Glutamatergic neuron (in vitro differentiated cells): ENCODE measurements around the gene ARL14EPL. TPM values are rescaled to one million over a fixed set of nuclear protein-coding genes. Genes with fewer than 3 reads are reported as not detected.

Experiments
- total RNA-seq: library from RNA; stranded (reverse); fragmentation: NEBNext Ultra II Directional; extraction: Animal tissue kit (Norgen Biotek cat#: 25700); gene quantifications from one replicate; pipeline ENCODE4 v1.2.1, GENCODE V29; 2021; ENCODE audit not compliant: unreplicated experiment

ARL14EPL gene
- total RNA-seq, 1 donor from 2014 or later: not detected

Other genes with a start within 250 kb of the ARL14EPL start
- 136 TPM for gene CDO1, start 215.8 kb upstream of the ARL14EPL start, total RNA-seq
- gene ATG12, start 190.9 kb upstream of the ARL14EPL start, total RNA-seq: 67.3 TPM
- gene AP3S1, start 190.5 kb upstream of the ARL14EPL start, total RNA-seq: 131 TPM
- gene LVRN, start 70.0 kb upstream of the ARL14EPL start, total RNA-seq: 0.59 TPM
- 22.9 TPM for gene COMMD10, start 52.6 kb downstream of the ARL14EPL start, total RNA-seq